Karpas-422 (cell line): ENCODE measurements around the gene TMIGD2. TPM values are rescaled to one million over a fixed set of nuclear protein-coding genes. Genes with fewer than 3 reads are reported as not detected.

ENCODE experiments used
- DNase-seq: peaks from one replicate; pipeline ENCODE4 v3.0.0-alpha.2; 2015
- H2AFZ ChIP-seq: fragments of 200-600 bp; sonication (generic); 2 replicates; pipeline ENCODE4 v1.6.1; 2014; ENCODE audit warnings: antibody characterized with exemption, low read length, mixed read lengths
- H3K27ac ChIP-seq: fragments of 200-600 bp; sonication (generic); 2 replicates; pipeline ENCODE4 v1.5.1; 2014; ENCODE audit warnings: mild to moderate bottlenecking, low read length, moderate library complexity
- H3K27me3 ChIP-seq: fragments of 200-600 bp; sonication (generic); 2 replicates; pipeline ENCODE4 v1.6.1; 2014; ENCODE audit warnings: low read length, mixed read lengths
- H3K36me3 ChIP-seq: fragments of 200-600 bp; sonication (generic); 2 replicates; pipeline ENCODE4 v1.6.1; 2014; ENCODE audit warnings: low read length, mixed read lengths; ENCODE audit not compliant: insufficient read depth
- H3K4me1 ChIP-seq: fragments of 200-600 bp; sonication (generic); 2 replicates; pipeline ENCODE4 v1.6.1; 2014; ENCODE audit warnings: mild to moderate bottlenecking, low read length, mixed read lengths
- H3K4me2 ChIP-seq: fragments of 200-600 bp; sonication (generic); 2 replicates; pipeline ENCODE4 v1.6.1; 2014; ENCODE audit warnings: low read length, low read depth, mild to moderate bottlenecking; ENCODE audit not compliant: poor library complexity, severe bottlenecking
- H3K4me3 ChIP-seq: fragments of 200-600 bp; sonication (generic); 2 replicates; pipeline ENCODE4 v1.5.1; 2014; ENCODE audit warnings: mild to moderate bottlenecking, antibody characterized with exemption, low read length, mixed read lengths
- H3K79me2 ChIP-seq: fragments of 200-600 bp; sonication (generic); 2 replicates; pipeline ENCODE4 v1.6.1; 2014; ENCODE audit warnings: mild to moderate bottlenecking, low read length, mixed read lengths
- H3K9ac ChIP-seq: fragments of 200-600 bp; sonication (generic); 2 replicates; pipeline ENCODE4 v1.6.0; 2014; ENCODE audit warnings: low read length
- H3K9me2 ChIP-seq: fragments of 200-600 bp; sonication (generic), shearing (Covaris generic); replicated peaks from 2 replicates; pipeline ENCODE4 v1.6.0; 2014; ENCODE audit warnings: mild to moderate bottlenecking, low read length, moderate library complexity; ENCODE audit not compliant: insufficient read depth
- H3K9me3 ChIP-seq: fragments of 300-700, 200-600 bp; sonication (generic); 2 replicates; pipeline ENCODE4 v1.6.1; 2014; ENCODE audit warnings: low read length, mixed read lengths
- H4K20me1 ChIP-seq: fragments of 200-600 bp; sonication (generic); 2 replicates; pipeline ENCODE4 v1.6.1; 2014; ENCODE audit warnings: mild to moderate bottlenecking, antibody characterized with exemption, low read length, low read depth; ENCODE audit not compliant: insufficient read depth
- total RNA-seq: library from RNA; depleted of rRNA; stranded (reverse); fragments of >200 nt; shearing (Covaris generic); gene quantifications from 2 replicates; pipeline ENCODE4 v1.2.3, GENCODE V29; 2014; ENCODE audit warnings: low replicate concordance

The TMIGD2 gene
- total RNA-seq, 1 experiment from 2014 or later = not detected

DNA sequence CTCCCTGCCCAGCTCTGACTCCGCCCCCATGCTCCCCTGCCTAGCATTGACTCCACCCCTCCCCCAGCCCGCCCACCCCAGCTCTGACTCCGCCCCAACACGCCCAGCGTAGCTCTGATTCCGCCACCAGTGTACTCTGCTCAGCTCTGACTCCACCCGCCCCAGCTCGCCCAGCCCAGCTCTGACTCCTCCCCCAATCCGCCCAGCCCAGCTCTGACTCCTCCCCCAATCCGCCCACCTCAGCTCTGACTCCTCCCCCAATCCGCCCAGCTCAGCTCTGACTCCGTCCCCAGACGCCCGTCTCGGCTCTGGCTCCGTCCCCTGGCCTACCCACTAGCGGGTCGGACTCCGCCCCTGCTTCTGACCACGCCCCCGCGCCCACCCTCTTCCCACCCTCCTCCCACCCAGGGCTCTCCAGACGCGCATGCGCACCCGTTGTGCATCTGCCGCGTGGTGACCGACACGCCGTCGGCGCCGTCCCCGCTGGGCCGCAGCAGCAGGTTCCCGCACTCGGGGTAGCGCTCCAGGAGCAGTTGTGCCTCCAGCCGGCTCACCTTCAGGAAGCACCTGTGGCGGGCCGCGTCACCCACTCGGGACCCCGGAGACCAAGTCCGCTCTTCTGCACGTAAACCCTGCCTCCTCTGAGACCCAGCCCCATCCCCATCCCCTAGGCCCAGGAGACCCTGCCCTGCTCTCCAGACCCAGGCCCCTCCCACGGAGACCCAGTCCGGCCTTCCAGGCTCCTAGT, 26.2 kb upstream of the TMIGD2 start:
- Histone ChIP-seq H3K9me2 (no peaks in the 10 kb centered on the region), H3K79me2 (no peaks in the 10 kb centered on the region), H3K4me2 (no peak overlapping the region), H3K9me3 (no peaks in the 10 kb centered on the region), H3K27ac (no peak overlapping the region), H4K20me1 (no peaks in the 10 kb centered on the region), H2AFZ (no peak overlapping the region), H3K27me3 (no peaks in the 10 kb centered on the region), H3K4me1 (no peaks in the 10 kb centered on the region), H3K4me3 (no peak overlapping the region), H3K9ac (no peak overlapping the region), H3K36me3 (no peaks in the 10 kb centered on the region)
- DNase-seq = peak; percentile 85

DNA sequence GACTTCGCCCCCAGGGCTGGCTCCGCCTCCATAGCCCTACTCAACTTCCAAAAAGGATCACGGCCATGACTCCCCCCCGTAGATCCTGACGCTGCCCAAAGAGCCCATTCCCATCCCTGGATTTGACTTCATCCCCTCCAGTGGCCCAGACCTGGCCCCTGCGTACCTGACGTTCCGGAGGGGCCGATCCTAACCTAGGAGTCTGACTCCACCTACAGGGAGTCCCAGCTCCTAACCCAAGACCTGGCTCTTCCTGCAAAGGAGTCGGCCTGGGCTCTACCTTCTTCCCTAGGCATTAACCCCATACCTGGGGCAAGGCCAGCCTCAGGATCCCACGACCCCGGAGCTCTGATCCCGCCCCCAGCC, 25.7 kb upstream of the TMIGD2 start:
- no peak overlapping the region for H3K4me2 ChIP-seq
- no peak overlapping the region for H3K27ac ChIP-seq
- H3K36me3 ChIP-seq = no peaks in the 10 kb centered on the region
- H3K27me3 ChIP-seq = no peaks in the 10 kb centered on the region
- no peak overlapping the region for H2AFZ ChIP-seq
- no peak overlapping the region for H3K9ac ChIP-seq
- no peak overlapping the region for H3K4me3 ChIP-seq
- no peaks in the 10 kb centered on the region for H3K9me2 ChIP-seq
- DNase-seq = no peak
- no peaks in the 10 kb centered on the region for H4K20me1 ChIP-seq
- no peaks in the 10 kb centered on the region for H3K4me1 ChIP-seq
- H3K79me2 ChIP-seq = no peaks in the 10 kb centered on the region
- no peaks in the 10 kb centered on the region for H3K9me3 ChIP-seq

GRCh38 chr19:4327252-4327876, 25.2 kb upstream of the TMIGD2 start:
- Histone ChIP-seq H3K36me3 (no peaks in the 10 kb centered on the region), H3K4me1 (no peaks in the 10 kb centered on the region), H3K4me3 (no peak overlapping the region), H3K27me3 (no peaks in the 10 kb centered on the region), H3K9me3 (no peaks in the 10 kb centered on the region), H4K20me1 (no peaks in the 10 kb centered on the region), H2AFZ (no peak overlapping the region), H3K9ac (no peak overlapping the region), H3K4me2 (no peak overlapping the region), H3K79me2 (no peaks in the 10 kb centered on the region), H3K27ac (no peak overlapping the region), H3K9me2 (no peaks in the 10 kb centered on the region)
- peak; percentile 57 for DNase-seq

GRCh38 chr19:4326837-4327251, 24.7 kb upstream of the TMIGD2 start:
- no peaks in the 10 kb centered on the region for H3K36me3 ChIP-seq
- DNase-seq = no peak
- H3K4me3 ChIP-seq = no peak overlapping the region
- no peaks in the 10 kb centered on the region for H3K4me1 ChIP-seq
- no peak overlapping the region for H3K4me2 ChIP-seq
- H4K20me1 ChIP-seq = no peaks in the 10 kb centered on the region
- H2AFZ ChIP-seq = no peak overlapping the region
- H3K27me3 ChIP-seq = no peaks in the 10 kb centered on the region
- H3K9me2 ChIP-seq = no peaks in the 10 kb centered on the region
- no peaks in the 10 kb centered on the region; the same call in 1 of the 2 replicates for H3K9me3 ChIP-seq
- no peak overlapping the region for H3K27ac ChIP-seq
- no peak overlapping the region for H3K9ac ChIP-seq
- H3K79me2 ChIP-seq = no peaks in the 10 kb centered on the region

- Histone ChIP-seq H2AFZ (no peak overlapping the region), H3K36me3 (no peaks in the 10 kb centered on the region), H3K4me3 (no peak overlapping the region), H3K4me1 (no peaks in the 10 kb centered on the region), H3K4me2 (no peak overlapping the region), H3K27ac (no peak overlapping the region), H4K20me1 (no peaks in the 10 kb centered on the region), H3K79me2 (no peaks in the 10 kb centered on the region), H3K9me2 (no peaks in the 10 kb centered on the region), H3K27me3 (no peaks in the 10 kb centered on the region), H3K9ac (no peak overlapping the region), H3K9me3 (peaks cover 4% of the 10 kb centered on the region)
- no peak for DNase-seq
Measured at GRCh38 chr19:4326215-4326836, 24.1 kb upstream of the TMIGD2 start.

DNA sequence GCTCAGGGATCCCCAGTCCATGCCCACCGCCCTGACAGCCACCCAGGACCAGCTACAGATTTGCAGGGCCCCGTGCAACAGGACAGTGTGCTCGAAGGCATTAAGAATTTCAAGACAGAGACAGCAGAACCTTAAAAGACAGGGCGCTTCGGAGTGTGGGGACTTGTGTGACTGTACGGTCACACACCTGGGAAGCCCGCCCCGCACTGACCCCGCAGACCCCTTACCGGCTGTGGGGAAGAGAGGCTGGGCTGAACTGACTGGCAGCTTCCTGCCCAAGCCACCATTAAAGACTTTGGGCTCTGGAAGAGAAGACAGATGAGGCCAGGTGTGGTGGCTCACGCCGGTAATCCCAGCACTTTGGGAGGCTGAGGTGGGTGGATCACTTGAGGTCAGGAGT, 22.0 kb upstream of the TMIGD2 start:
- DNase-seq = no peak
- Histone ChIP-seq H3K4me3 (no peak overlapping the region), H3K4me2 (no peak overlapping the region), H2AFZ (no peak overlapping the region), H3K9ac (no peak overlapping the region), H3K79me2 (no peaks in the 10 kb centered on the region), H3K36me3 (no peaks in the 10 kb centered on the region), H3K9me2 (no peaks in the 10 kb centered on the region), H4K20me1 (no peaks in the 10 kb centered on the region), H3K27me3 (no peaks in the 10 kb centered on the region), H3K27ac (no peak overlapping the region), H3K9me3 (peaks cover 13% of the 10 kb centered on the region), H3K4me1 (no peaks in the 10 kb centered on the region)

GRCh38 chr19:4323692-4324091, 21.5 kb upstream of the TMIGD2 start:
- no peaks in the 10 kb centered on the region for H3K9me2 ChIP-seq
- no peaks in the 10 kb centered on the region for H3K36me3 ChIP-seq
- H3K27ac ChIP-seq = no peak overlapping the region
- DNase-seq = no peak
- H4K20me1 ChIP-seq = no peaks in the 10 kb centered on the region
- H3K27me3 ChIP-seq = no peaks in the 10 kb centered on the region
- H3K9me3 ChIP-seq = peaks cover 15% of the 10 kb centered on the region
- H3K4me1 ChIP-seq = no peaks in the 10 kb centered on the region
- no peak overlapping the region for H3K9ac ChIP-seq
- no peak overlapping the region for H3K4me2 ChIP-seq
- no peak overlapping the region for H2AFZ ChIP-seq
- H3K79me2 ChIP-seq = no peaks in the 10 kb centered on the region
- no peak overlapping the region for H3K4me3 ChIP-seq

GRCh38 chr19:4322942-4323665, 20.9 kb upstream of the TMIGD2 start:
- Histone ChIP-seq H3K9me2 (no peaks in the 10 kb centered on the region), H3K27ac (no peak overlapping the region), H2AFZ (no peak overlapping the region), H4K20me1 (no peaks in the 10 kb centered on the region), H3K4me3 (no peak overlapping the region), H3K27me3 (no peaks in the 10 kb centered on the region), H3K4me2 (no peak overlapping the region), H3K4me1 (no peaks in the 10 kb centered on the region), H3K9ac (no peak overlapping the region), H3K36me3 (no peaks in the 10 kb centered on the region), H3K79me2 (no peaks in the 10 kb centered on the region), H3K9me3 (peaks cover 15% of the 10 kb centered on the region)
- DNase-seq = no peak
